Activated CD8-positive, alpha-beta T cell treated with anti-CD3 and anti-CD28 coated beads for 36 hours (primary cell): Measurements from ENCODE around the gene ISG20. TPM values are rescaled to one million over a fixed set of nuclear protein-coding genes. Genes with fewer than 3 reads are reported as not detected.
A peak's percentile ranks its signal among the peaks of the same experiment; 100 is the strongest.

Experiments
- ATAC-seq: fragments of 200-7000 bp; cut with Tn5 transposase; one replicate; pipeline ENCODE4 v1.10.0; 2021; ENCODE audit warnings: mild to moderate bottlenecking, moderate library complexity
- CTCF ChIA-PET: fragments of 350-600 bp; sonication (Branson Sonifier 250); formaldehyde crosslinking; loops from one replicate; lab custom pipeline; 2021; ENCODE audit warnings: antibody characterized with exemption; lab: Charles Lee
- POLR2A ChIA-PET: fragments of 350-600 bp; sonication (Branson Sonifier 250); formaldehyde crosslinking; loops from one replicate; lab custom pipeline; 2021; ENCODE audit warnings: antibody characterized with exemption; lab: Charles Lee
- DNase-seq: peaks from one replicate; pipeline ENCODE4 v3.0.0-alpha.2; 2020
- H3K27ac Mint-ChIP-seq: one replicate; pipeline ENCODE4 v1.8.0; 2021; ENCODE audit warnings: mild to moderate bottlenecking, mixed read lengths
- H3K27me3 Mint-ChIP-seq: one replicate; pipeline ENCODE4 v1.8.0; 2021; ENCODE audit warnings: mixed read lengths
- H3K36me3 Mint-ChIP-seq: one replicate; pipeline ENCODE4 v1.8.0; 2021; ENCODE audit warnings: low read depth, mixed read lengths
- H3K4me1 Mint-ChIP-seq: one replicate; pipeline ENCODE4 v1.8.0; 2021; ENCODE audit warnings: low read depth, mixed read lengths
- H3K4me3 Mint-ChIP-seq: one replicate; pipeline ENCODE4 v1.8.0; 2021; ENCODE audit warnings: mild to moderate bottlenecking, moderate library complexity, mixed read lengths
- H3K9me3 Mint-ChIP-seq: one replicate; pipeline ENCODE4 v1.8.0; 2021; ENCODE audit warnings: mixed read lengths
- CTCF ChIP-seq: fragments of 200-600 bp; IDR thresholded peaks from one replicate; pipeline ENCODE4 v1.8.0; 2022; ENCODE audit warnings: antibody characterized with exemption, mild to moderate bottlenecking
- intact Hi-C: fragments of 100-400 bp; cut with micrococcal nuclease; formaldehyde crosslinking; loops from one replicate; pipeline ENCODE4 v1.10.0; 2022
- total RNA-seq, 2 experiments: library from RNA; stranded (reverse); gene quantifications; one replicate each; pipeline ENCODE4 v1.2.3, GENCODE V29; 2021

ISG20 gene
- total RNA-seq, 2 experiments from 2014 or later = 75.1 to 82.8 TPM

GRCh38 chr15:88650556-88650955 is 11.7 kb downstream of the ISG20 start:
- POLR2A ChIA-PET = interaction anchor here (4.0 kb wide), 1 partner anchor 12 kb away, joined by 23 read pairs; the partner anchor contains the start of gene ISG20
- H3K9me3 Mint-ChIP-seq = no peaks in the 10 kb centered on the region
- H3K4me1 Mint-ChIP-seq = peaks cover 76% of the 10 kb centered on the region
- DNase-seq = no peak
- peaks cover 25% of the 10 kb centered on the region for H3K36me3 Mint-ChIP-seq
- no peak for TF ChIP-seq CTCF
- CTCF ChIA-PET = interaction anchor here (1.2 to 5.6 kb wide), 2 partner anchors 15 to 26 kb away, joined by 5 to 24 read pairs; no protein-coding TSS in a partner anchor
- no peak for ATAC-seq
- no peak overlapping the region for H3K4me3 Mint-ChIP-seq
- peak overlapping the region; percentile 98 for H3K27ac Mint-ChIP-seq
- intact Hi-C loops = no loop called here
- no peaks in the 10 kb centered on the region for H3K27me3 Mint-ChIP-seq

DNA sequence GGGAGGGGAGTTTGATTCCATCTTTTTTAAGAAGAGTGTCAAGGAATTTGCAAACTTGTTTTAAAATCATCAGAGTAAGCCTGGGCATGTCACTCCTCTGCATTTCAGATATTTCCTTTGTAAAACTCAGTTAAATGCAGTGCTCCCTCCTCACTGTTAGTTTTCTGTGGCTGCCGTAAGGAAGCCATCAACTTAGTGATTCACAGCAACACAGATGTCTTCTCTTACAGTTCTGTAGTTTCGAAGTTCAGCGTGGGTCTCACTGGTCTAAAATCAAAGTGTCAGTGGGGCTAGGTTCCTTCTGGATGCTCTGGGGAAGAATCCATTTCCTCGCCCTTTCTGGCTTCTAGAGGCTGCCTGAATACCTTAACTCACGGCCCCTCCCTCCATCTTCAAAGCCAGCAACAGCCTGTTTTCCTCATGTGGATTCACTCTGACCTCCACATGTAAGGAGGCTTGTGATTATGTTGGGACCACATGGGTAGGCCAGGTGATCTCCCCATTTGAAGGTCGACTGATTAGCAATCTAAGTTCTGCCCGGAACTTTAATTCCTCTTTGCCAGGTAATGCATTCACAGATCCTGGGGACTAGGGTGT is 12.4 kb downstream of the ISG20 start:
- Mint-ChIP-seq H3K27ac (peak overlapping the region; percentile 85), H3K9me3 (no peaks in the 10 kb centered on the region), H3K36me3 (peaks cover 20% of the 10 kb centered on the region), H3K4me1 (peaks cover 76% of the 10 kb centered on the region), H3K27me3 (no peaks in the 10 kb centered on the region), H3K4me3 (no peak overlapping the region)
- POLR2A ChIA-PET = no interaction called here
- DNase-seq (no peak), ATAC-seq (no peak)
- no peak for TF ChIP-seq CTCF
- CTCF ChIA-PET = interaction anchor here (2.3 kb wide), 1 partner anchor 27 kb away, joined by 11 read pairs; no protein-coding TSS in a partner anchor
- intact Hi-C loops = no loop called here

DNA sequence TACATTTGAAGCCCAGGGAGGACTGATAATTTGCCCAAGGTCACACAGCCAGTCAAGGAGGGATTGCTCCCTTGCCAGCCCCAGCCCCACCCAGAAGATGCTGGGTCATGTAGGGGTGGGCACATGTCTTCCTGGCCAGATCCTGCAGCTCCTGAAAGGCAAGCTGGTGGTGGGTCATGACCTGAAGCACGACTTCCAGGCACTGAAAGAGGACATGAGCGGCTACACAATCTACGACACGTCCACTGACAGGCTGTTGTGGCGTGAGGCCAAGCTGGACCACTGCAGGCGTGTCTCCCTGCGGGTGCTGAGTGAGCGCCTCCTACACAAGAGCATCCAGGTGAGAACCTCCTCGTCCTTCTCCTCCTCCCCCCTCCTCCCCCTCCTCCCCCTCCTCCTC is 13.2 kb downstream of the ISG20 start:
- Mint-ChIP-seq H3K4me3 (no peak overlapping the region), H3K27me3 (no peaks in the 10 kb centered on the region), H3K9me3 (no peaks in the 10 kb centered on the region), H3K4me1 (peaks cover 79% of the 10 kb centered on the region), H3K27ac (peak overlapping the region; percentile 85), H3K36me3 (peaks cover 20% of the 10 kb centered on the region)
- ATAC-seq = no peak
- DNase-seq = no peak
- no peak for TF ChIP-seq CTCF
- CTCF ChIA-PET = interaction anchor here (2.3 kb wide), 1 partner anchor 28 kb away, joined by 11 read pairs; no protein-coding TSS in a partner anchor
- intact Hi-C loops = no loop called here
- POLR2A ChIA-PET = interaction anchor here (0.8 to 1.1 kb wide), 2 partner anchors 16 to 25 kb away, joined by 4 read pairs; no protein-coding TSS in a partner anchor

- Mint-ChIP-seq H3K9me3 (no peaks in the 10 kb centered on the region), H3K4me1 (peaks cover 80% of the 10 kb centered on the region), H3K36me3 (peaks cover 20% of the 10 kb centered on the region), H3K27ac (peak overlapping the region; percentile 76), H3K27me3 (no peaks in the 10 kb centered on the region), H3K4me3 (no peak overlapping the region)
- intact Hi-C loops = no loop called here
- no peak for TF ChIP-seq CTCF
- POLR2A ChIA-PET = interaction anchor here (0.5 to 1.1 kb wide), 4 partner anchors 16 to 193 kb away, joined by 3 to 4 read pairs (median 4); no protein-coding TSS in a partner anchor
- ATAC-seq (no peak), DNase-seq (no peak)
- CTCF ChIA-PET = interaction anchor here (2.3 to 2.5 kb wide), 2 partner anchors 11 to 28 kb away, joined by 11 read pairs; no protein-coding TSS in a partner anchor
These were observed 13.8 kb downstream of the ISG20 start for GRCh38 chr15:88652456-88653199.
